Measurements from ENCODE around the gene MARCHF3.
"Not testable (repeated sequence)": the region's sequence is repeated elsewhere in the genome, so short reads cannot be mapped to it uniquely, and the experiment has no call there.

Gene MARCHF3

GRCh38 chr5:127024821-127025220 is 5.5 kb downstream of the MARCHF3 start:
- TF ChIP-seq CTCF (conservative IDR thresholded peaks at IDR 0.05; ENCODE audit: low read depth, low read length) = no peak
- no peak overlapping the region for H3K4me3 ChIP-seq (ENCODE audit: low read length)
- no peak for DNase-seq (ENCODE audit: low read depth)

DNA sequence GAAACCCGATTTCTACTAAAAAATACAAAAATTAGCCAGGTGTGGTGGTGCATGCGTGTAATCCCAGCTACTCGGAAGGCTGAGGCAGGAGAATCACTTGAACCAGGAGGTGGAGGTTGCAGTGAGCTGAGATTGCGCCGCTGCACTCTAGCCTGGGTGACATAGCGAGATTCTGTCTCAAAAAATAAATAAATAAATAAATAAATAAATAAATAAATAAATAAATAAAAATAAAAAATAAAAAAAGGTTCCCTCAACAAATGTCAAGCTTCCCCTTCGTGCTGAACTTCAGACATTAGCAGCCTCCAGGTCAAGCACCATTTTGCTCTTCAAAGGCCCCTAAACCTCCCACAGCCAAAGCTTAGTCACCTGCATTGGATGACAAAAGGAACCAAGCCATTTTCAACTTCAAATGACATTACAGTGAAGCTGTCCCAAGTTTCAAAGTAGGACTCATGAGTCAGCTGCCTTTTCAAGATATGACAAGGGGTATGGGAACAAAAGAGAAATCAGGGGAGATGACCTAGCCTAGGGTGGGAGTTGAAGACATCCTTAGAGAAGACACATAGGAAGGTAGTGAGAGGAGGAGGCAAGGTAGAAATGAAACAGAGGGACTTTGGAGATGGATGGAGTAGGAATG is 6.7 kb downstream of the MARCHF3 start:
- not testable (repeated sequence) for DNase-seq (ENCODE audit: low read depth); H3K4me3 ChIP-seq (ENCODE audit: low read length)

GRCh38 chr5:127022846-127023245 is 7.5 kb downstream of the MARCHF3 start:
- TF ChIP-seq CTCF (conservative IDR thresholded peaks at IDR 0.05; ENCODE audit: low read depth, low read length) = no peak
- DNase-seq (ENCODE audit: low read depth) = no peak
- H3K4me3 ChIP-seq (ENCODE audit: low read length) = no peak overlapping the region

DNA sequence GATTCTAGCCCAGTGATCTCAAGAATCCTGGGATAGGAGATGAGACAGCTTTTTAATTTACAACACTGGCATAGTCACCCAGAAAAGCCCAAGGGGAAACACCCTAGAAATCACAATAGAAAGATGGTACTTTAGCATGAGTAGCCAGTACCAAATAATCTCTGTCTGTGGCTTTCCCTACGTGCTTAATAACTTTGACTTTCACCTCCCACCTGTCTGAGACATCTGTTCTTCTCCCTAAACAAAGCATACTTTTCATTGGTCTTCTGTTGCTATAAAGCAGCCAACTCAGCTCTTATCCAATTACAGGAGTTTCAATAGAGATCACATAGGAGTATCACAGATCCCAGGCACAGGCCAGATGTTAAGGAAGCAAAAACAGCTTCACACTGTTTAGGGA is 10.4 kb downstream of the MARCHF3 start:
- TF ChIP-seq CTCF (conservative IDR thresholded peaks at IDR 0.05; ENCODE audit: low read depth, low read length) = no peak
- no peak overlapping the region for H3K4me3 ChIP-seq (ENCODE audit: low read length)

GRCh38 chr5:127016722-127017121 is 13.6 kb downstream of the MARCHF3 start:
- H3K4me3 ChIP-seq (ENCODE audit: low read length); DNase-seq (ENCODE audit: low read depth): not testable (repeated sequence)

More for the DNA sequence above, 10.4 kb downstream of the MARCHF3 start:
- no peak for DNase-seq (ENCODE audit: low read depth)

DNA sequence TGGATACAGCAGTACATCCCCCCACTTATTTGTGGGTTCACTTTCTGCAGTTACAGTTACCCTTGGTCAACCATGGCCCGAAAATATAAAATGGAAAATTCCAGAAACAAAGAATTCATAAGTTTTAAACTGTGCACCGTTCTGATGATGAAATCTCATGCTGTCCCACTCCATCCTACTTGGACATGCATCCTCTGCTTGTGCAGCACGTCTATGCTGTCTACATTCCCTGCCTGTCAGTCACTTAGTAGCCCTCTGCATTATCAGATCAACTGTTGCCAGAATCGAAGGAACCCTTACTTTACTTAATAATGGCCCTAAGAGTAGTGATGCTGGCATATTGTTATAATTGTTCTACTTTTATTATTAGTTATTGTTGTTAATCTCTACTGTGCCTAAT is 14.6 kb downstream of the MARCHF3 start:
- no peak for TF ChIP-seq CTCF (conservative IDR thresholded peaks at IDR 0.05; ENCODE audit: low read depth, low read length)
- H3K4me3 ChIP-seq (ENCODE audit: low read length) = no peak overlapping the region
- no peak for DNase-seq (ENCODE audit: low read depth)

DNA sequence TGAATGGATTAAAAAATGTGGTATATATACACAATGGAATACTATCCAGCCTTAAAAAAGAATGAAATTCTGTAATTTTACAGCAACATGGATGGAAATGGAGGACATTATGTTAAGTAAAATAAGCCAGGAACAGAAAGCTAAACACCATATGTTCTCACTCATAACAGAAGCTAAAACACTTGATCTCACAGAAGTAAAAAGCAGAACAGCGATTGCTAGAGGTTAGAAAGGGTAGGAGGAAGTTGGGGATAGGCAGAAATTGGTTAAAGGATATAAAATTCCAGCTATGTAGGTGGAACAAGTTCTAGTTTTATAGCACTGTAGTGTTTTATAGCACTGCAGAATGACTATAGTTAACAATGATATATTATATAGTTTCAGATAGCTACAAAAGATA is 15.8 kb downstream of the MARCHF3 start:
- no peak overlapping the region for H3K4me3 ChIP-seq (ENCODE audit: low read length)
- DNase-seq (ENCODE audit: low read depth) = no peak
- TF ChIP-seq CTCF (conservative IDR thresholded peaks at IDR 0.05; ENCODE audit: low read depth, low read length) = no peak

- no peak overlapping the region for H3K4me3 ChIP-seq (ENCODE audit: low read length)
- no peak for TF ChIP-seq CTCF (conservative IDR thresholded peaks at IDR 0.05; ENCODE audit: low read depth, low read length)
- DNase-seq (ENCODE audit: low read depth) = no peak
Observed at GRCh38 chr5:127013407-127013806, 17.0 kb downstream of the MARCHF3 start.
